Measurements from ENCODE around the gene MACROD1.

The MACROD1 gene

GRCh38 chr11:63998558-63999348 is 167.2 kb downstream of the MACROD1 start:
- peak overlapping the region; percentile 71 for H3K27ac ChIP-seq
- TF ChIP-seq ZFX (IDR thresholded peaks at IDR 0.05; ENCODE audit: borderline replicate concordance): no peak
- TF ChIP-seq CTCF (IDR thresholded peaks at IDR 0.05): no peak

- H3K27ac ChIP-seq: peak overlapping the region; percentile 71
- TF ChIP-seq CTCF (IDR thresholded peaks at IDR 0.05) (no peak), ZFX (IDR thresholded peaks at IDR 0.05; ENCODE audit: borderline replicate concordance) (no peak)
These were observed 168.0 kb downstream of the MACROD1 start for GRCh38 chr11:63997801-63998337.

- TF ChIP-seq CTCF (IDR thresholded peaks at IDR 0.05) (no peak), ZFX (IDR thresholded peaks at IDR 0.05; ENCODE audit: borderline replicate concordance) (no peak)
- H3K27ac ChIP-seq: peak overlapping the region; percentile 71; the same call in 1 of the 2 replicates
These were observed 168.7 kb downstream of the MACROD1 start for GRCh38 chr11:63997104-63997700.

- TF ChIP-seq CTCF (IDR thresholded peaks at IDR 0.05) (no peak), ZFX (IDR thresholded peaks at IDR 0.05; ENCODE audit: borderline replicate concordance) (no peak)
- H3K27ac ChIP-seq: no peak overlapping the region; the same call in 1 of the 2 replicates
These were observed 169.4 kb downstream of the MACROD1 start for GRCh38 chr11:63996512-63996911.

DNA sequence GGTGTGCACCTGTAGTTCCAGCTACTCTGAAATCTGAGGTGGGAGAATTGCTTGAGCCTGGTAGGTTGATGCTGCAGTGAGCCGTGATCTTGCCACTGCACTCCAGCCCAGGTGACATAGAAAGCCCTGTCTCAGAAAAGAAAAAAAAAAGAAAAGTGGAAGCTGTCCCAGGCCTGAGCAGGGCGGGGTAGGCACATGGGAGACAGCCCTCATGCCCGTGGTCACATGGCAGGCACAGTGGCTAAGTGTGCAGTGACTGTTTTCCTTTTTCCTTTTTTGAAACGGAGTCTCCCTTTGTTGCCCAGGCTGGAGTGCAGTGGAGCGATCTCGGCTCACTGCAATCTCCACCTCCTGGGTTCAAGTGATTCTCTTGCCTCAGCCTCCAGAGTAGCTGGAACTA is 171.9 kb downstream of the MACROD1 start:
- TF ChIP-seq ZFX (IDR thresholded peaks at IDR 0.05; ENCODE audit: borderline replicate concordance) (no peak), CTCF (IDR thresholded peaks at IDR 0.05) (no peak)
- peak overlapping the region; percentile 18; the same call in 1 of the 2 replicates for H3K27ac ChIP-seq

- TF ChIP-seq CTCF (IDR thresholded peaks at IDR 0.05) (no peak), ZFX (IDR thresholded peaks at IDR 0.05; ENCODE audit: borderline replicate concordance) (no peak)
- H3K27ac ChIP-seq: 0 out of 2 replicates have a peak overlapping the region, but pooled peaks have one; percentile 18
These were observed 172.8 kb downstream of the MACROD1 start for GRCh38 chr11:63993100-63993499.

GRCh38 chr11:63991558-63991957 is 174.4 kb downstream of the MACROD1 start:
- no peak for TF ChIP-seq ZFX (IDR thresholded peaks at IDR 0.05; ENCODE audit: borderline replicate concordance)
- no peak for TF ChIP-seq CTCF (IDR thresholded peaks at IDR 0.05)
- H3K27ac ChIP-seq: no peak overlapping the region
